Suprapubic skin (tissue), 4 donors: ENCODE measurements around the gene HECTD2.
"Not testable (repeated sequence)": the region's sequence is repeated elsewhere in the genome, so short reads cannot be mapped to it uniquely, and the experiment has no call there.

Experiments
- CTCF ChIP-seq, 2 donors: fragments of 200-600 bp in 1 of 2; fragments of 450-650 bp in 1 of 2; sonication (generic) in 1 of 2; IDR thresholded peaks; one replicate each; pipeline ENCODE4 v1.5.1; 2016 to 2019; ENCODE audit warnings: antibody characterized with exemption in 2 of 2, mild to moderate bottlenecking in 1 of 2, moderate library complexity in 1 of 2
- EP300 ChIP-seq: sonication (generic); formaldehyde crosslinking; IDR thresholded peaks from one replicate; pipeline ENCODE4 v1.6.1; 2017; ENCODE audit warnings: antibody characterized with exemption
- POLR2A ChIP-seq, 2 donors: fragments of 450-650 bp; IDR thresholded peaks; one replicate each; pipeline ENCODE4 v1.6.1; 2017; ENCODE audit warnings: antibody characterized with exemption in 2 of 2, mild to moderate bottlenecking in 2 of 2, moderate library complexity in 2 of 2
- POLR2AphosphoS5 ChIP-seq, 3 donors: sonication (generic); formaldehyde crosslinking; IDR thresholded peaks; one replicate each; pipeline ENCODE4 v1.6.1; 2017; ENCODE audit warnings: antibody characterized with exemption in 3 of 3

- not testable (repeated sequence) for TF ChIP-seq EP300; CTCF (IDR thresholded peaks at IDR 0.05); POLR2AphosphoS5 (IDR thresholded peaks at IDR 0.05); POLR2A (IDR thresholded peaks at IDR 0.05)
Observed at GRCh38 chr10:91534789-91535188, 124.6 kb downstream of the HECTD2 start.
